ENCODE results near the gene SMIM17. TPM values are rescaled to one million over a fixed set of nuclear protein-coding genes. Genes with fewer than 3 reads are reported as not detected.

Gene SMIM17
- total RNA-seq, 1 donor from 2014 or later: 0.18 TPM

- Mint-ChIP-seq H3K4me1 (ENCODE audit: low read depth) (no peaks in the 10 kb centered on the region), H3K36me3 (ENCODE audit: low read depth) (peaks cover 35% of the 10 kb centered on the region), H3K27ac (no peak overlapping the region), H3K9me3 (peaks cover 77% of the 10 kb centered on the region), H3K4me3 (no peak overlapping the region), H3K27me3 (ENCODE audit: insufficient read depth) (no peaks in the 10 kb centered on the region)
- no peak for DNase-seq (ENCODE audit: low spot score)
- intact Hi-C loops (cut with micrococcal nuclease): no loop called here
Observed at GRCh38 chr19:56617531-56617930, 25.4 kb upstream of the SMIM17 start.

GRCh38 chr19:56619121-56619520 is 23.8 kb upstream of the SMIM17 start:
- Mint-ChIP-seq H3K27me3 (ENCODE audit: insufficient read depth) (no peaks in the 10 kb centered on the region), H3K9me3 (peaks cover 72% of the 10 kb centered on the region), H3K36me3 (ENCODE audit: low read depth) (peaks cover 36% of the 10 kb centered on the region), H3K27ac (no peak overlapping the region), H3K4me1 (ENCODE audit: low read depth) (no peaks in the 10 kb centered on the region), H3K4me3 (no peak overlapping the region)
- DNase-seq (ENCODE audit: low spot score): no peak
- intact Hi-C loops (cut with micrococcal nuclease): no loop called here

- DNase-seq (ENCODE audit: low spot score): no peak
- Mint-ChIP-seq H3K4me1 (ENCODE audit: low read depth) (no peaks in the 10 kb centered on the region), H3K27ac (no peak overlapping the region), H3K4me3 (no peak overlapping the region), H3K27me3 (ENCODE audit: insufficient read depth) (no peaks in the 10 kb centered on the region), H3K36me3 (ENCODE audit: low read depth) (peaks cover 26% of the 10 kb centered on the region), H3K9me3 (peaks cover 55% of the 10 kb centered on the region)
- intact Hi-C loops (cut with micrococcal nuclease): no loop called here
Observed at GRCh38 chr19:56622374-56622773, 20.6 kb upstream of the SMIM17 start.

GRCh38 chr19:56623006-56623405 is 20.0 kb upstream of the SMIM17 start:
- intact Hi-C loops (cut with micrococcal nuclease): no loop called here
- H3K9me3 Mint-ChIP-seq: peaks cover 55% of the 10 kb centered on the region

DNA sequence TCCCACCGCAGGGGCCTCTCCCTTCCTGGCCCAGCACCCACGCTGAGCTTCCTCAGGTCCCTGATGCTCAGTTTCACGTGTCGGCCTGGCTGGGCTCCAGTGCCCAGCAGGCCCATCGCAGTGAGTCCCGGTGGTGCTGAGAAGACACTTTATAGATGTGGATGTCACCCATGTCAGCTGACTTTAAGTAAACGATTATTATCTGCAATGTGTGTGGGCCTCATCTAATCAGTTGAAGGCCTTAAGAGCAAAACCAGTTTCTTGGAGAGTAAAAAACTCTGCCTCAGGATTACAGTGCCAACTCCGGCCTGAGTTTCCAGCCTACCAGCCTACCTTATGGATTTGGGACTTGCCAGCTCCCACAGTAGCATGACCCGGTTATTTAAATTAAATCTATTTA is 17.3 kb upstream of the SMIM17 start:
- Mint-ChIP-seq H3K9me3 (peaks cover 63% of the 10 kb centered on the region), H3K4me1 (ENCODE audit: low read depth) (no peaks in the 10 kb centered on the region), H3K27ac (no peak overlapping the region), H3K4me3 (no peak overlapping the region), H3K27me3 (ENCODE audit: insufficient read depth) (no peaks in the 10 kb centered on the region), H3K36me3 (ENCODE audit: low read depth) (peaks cover 17% of the 10 kb centered on the region)
- intact Hi-C loops (cut with micrococcal nuclease): no loop called here
- no peak for DNase-seq (ENCODE audit: low spot score)

More at GRCh38 chr19:56623006-56623405, 20.0 kb upstream of the SMIM17 start:
- no peak for DNase-seq (ENCODE audit: low spot score)
- H3K27me3 Mint-ChIP-seq (ENCODE audit: insufficient read depth): no peaks in the 10 kb centered on the region
- peaks cover 20% of the 10 kb centered on the region for H3K36me3 Mint-ChIP-seq (ENCODE audit: low read depth)
- H3K4me1 Mint-ChIP-seq (ENCODE audit: low read depth): no peaks in the 10 kb centered on the region
- H3K4me3 Mint-ChIP-seq: no peak overlapping the region
- no peak overlapping the region for H3K27ac Mint-ChIP-seq

- Mint-ChIP-seq H3K27ac (no peak overlapping the region), H3K9me3 (peaks cover 77% of the 10 kb centered on the region), H3K36me3 (ENCODE audit: low read depth) (no peaks in the 10 kb centered on the region), H3K27me3 (ENCODE audit: insufficient read depth) (no peaks in the 10 kb centered on the region), H3K4me3 (no peak overlapping the region), H3K4me1 (ENCODE audit: low read depth) (no peaks in the 10 kb centered on the region)
- intact Hi-C loops (cut with micrococcal nuclease): no loop called here
- no peak for DNase-seq (ENCODE audit: low spot score)
Observed at GRCh38 chr19:56633021-56633420, 9.9 kb upstream of the SMIM17 start.

GRCh38 chr19:56637976-56638555 is 4.9 kb upstream of the SMIM17 start:
- Mint-ChIP-seq H3K27ac (no peak overlapping the region), H3K27me3 (ENCODE audit: insufficient read depth) (no peaks in the 10 kb centered on the region), H3K4me3 (no peak overlapping the region), H3K4me1 (ENCODE audit: low read depth) (no peaks in the 10 kb centered on the region), H3K9me3 (peaks cover 60% of the 10 kb centered on the region), H3K36me3 (ENCODE audit: low read depth) (peaks cover 4% of the 10 kb centered on the region)
- no peak for DNase-seq (ENCODE audit: low spot score)
- intact Hi-C loops (cut with micrococcal nuclease): no loop called here

- intact Hi-C loops (cut with micrococcal nuclease): no loop called here
- no peak overlapping the region for H3K27ac Mint-ChIP-seq
- H3K4me1 Mint-ChIP-seq (ENCODE audit: low read depth): no peaks in the 10 kb centered on the region
- peaks cover 4% of the 10 kb centered on the region for H3K36me3 Mint-ChIP-seq (ENCODE audit: low read depth)
- no peak overlapping the region for H3K4me3 Mint-ChIP-seq
- no peak for DNase-seq (ENCODE audit: low spot score)
- no peaks in the 10 kb centered on the region for H3K27me3 Mint-ChIP-seq (ENCODE audit: insufficient read depth)
- H3K9me3 Mint-ChIP-seq: peaks cover 55% of the 10 kb centered on the region
Observed at GRCh38 chr19:56639217-56639616, 3.7 kb upstream of the SMIM17 start.

DNA sequence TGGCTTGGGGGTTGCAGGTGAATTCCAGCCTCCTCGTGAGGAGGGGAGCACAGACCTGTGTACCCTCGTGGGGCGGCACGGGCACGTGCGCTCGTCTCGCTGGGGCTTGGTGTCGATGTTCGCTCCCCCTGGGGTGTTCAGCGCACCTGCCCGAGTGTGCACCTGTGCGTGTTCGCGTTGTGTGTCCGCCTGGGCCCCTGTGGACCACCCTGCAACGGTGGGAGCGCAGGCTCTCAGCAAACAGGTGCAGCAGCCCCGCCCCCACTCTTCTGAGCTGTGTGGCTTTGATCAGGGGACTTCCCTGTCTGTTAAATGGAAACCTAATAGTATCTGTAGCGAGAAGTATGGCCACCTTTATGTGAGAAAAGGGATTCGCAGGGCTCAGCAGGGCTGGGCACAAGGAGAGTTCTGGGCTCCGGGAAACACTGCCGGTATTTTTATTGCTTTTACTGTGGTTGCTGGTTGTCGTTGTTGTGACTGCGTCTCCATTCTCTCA is 549 bp downstream of the SMIM17 start:
- Mint-ChIP-seq H3K27ac (no peak overlapping the region), H3K36me3 (ENCODE audit: low read depth) (peaks cover 6% of the 10 kb centered on the region), H3K9me3 (peaks cover 63% of the 10 kb centered on the region), H3K27me3 (ENCODE audit: insufficient read depth) (no peaks in the 10 kb centered on the region), H3K4me1 (ENCODE audit: low read depth) (no peaks in the 10 kb centered on the region), H3K4me3 (no peak overlapping the region)
- DNase-seq (ENCODE audit: low spot score): no peak
- intact Hi-C loops (cut with micrococcal nuclease): no loop called here

DNA sequence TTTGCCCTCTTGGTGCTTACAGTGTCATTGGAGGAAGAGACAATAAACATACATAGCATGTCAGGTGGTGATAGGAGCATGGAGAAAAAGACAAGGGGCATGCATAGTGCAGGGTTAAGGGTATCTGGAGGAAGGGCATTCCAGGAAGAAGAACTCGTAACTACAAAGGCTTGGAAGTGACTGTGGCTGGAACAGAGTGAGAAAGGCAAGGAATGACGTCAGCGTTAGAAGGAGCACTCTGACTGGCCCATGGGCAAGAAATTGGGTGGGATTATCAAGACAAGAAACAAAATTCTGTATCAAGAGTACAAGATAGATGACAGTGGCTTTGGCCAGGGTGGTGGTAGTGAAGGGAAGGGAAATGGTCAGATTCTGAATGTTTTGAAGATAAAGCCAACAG is 11.2 kb downstream of the SMIM17 start:
- no peaks in the 10 kb centered on the region for H3K27me3 Mint-ChIP-seq (ENCODE audit: insufficient read depth)
- H3K36me3 Mint-ChIP-seq (ENCODE audit: low read depth): no peaks in the 10 kb centered on the region
- H3K27ac Mint-ChIP-seq: no peak overlapping the region
- peaks cover 58% of the 10 kb centered on the region for H3K9me3 Mint-ChIP-seq
- DNase-seq (ENCODE audit: low spot score): no peak
- no peaks in the 10 kb centered on the region for H3K4me1 Mint-ChIP-seq (ENCODE audit: low read depth)
- intact Hi-C loops (cut with micrococcal nuclease): no loop called here
- H3K4me3 Mint-ChIP-seq: no peak overlapping the region

DNA sequence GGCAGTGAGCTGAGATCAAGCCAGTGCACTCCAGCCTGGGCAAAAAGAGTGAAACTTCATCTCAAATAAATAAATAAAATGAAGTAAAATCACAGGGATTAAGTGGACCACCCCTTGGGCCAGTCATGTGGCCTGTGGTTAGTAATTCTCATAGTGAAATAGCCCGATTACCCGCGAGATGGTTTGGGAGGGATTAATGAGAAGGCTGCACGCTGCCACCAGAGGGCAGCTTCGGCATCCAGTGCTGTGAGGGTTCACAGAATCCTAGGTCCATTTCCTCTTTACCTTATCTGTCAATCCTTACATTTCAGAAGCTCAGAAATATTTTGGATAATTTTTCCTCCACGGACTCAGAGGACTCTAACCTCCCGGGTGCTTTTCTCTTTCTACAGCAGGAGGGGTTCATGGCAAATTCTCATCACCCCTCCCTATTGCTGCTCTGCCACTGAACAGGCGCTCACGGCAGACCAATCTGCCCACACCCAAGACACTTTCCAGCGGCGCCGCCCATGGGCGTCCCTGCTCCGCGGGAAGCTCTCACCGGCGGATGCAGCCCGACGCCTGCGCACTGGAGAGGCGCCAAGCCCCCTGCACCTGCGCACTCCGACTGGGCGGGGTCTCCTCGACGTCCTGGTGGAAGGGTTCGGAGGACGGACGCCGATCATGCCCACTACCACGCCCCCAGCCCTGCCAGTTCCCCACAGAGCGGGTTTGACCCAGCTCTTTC is 17.6 kb downstream of the SMIM17 start:
- Mint-ChIP-seq H3K36me3 (ENCODE audit: low read depth) (no peaks in the 10 kb centered on the region), H3K27ac (no peak overlapping the region), H3K4me1 (ENCODE audit: low read depth) (no peaks in the 10 kb centered on the region), H3K9me3 (peaks cover 45% of the 10 kb centered on the region), H3K27me3 (ENCODE audit: insufficient read depth) (no peaks in the 10 kb centered on the region), H3K4me3 (no peak overlapping the region)
- DNase-seq (ENCODE audit: low spot score): no peak
- intact Hi-C loops (cut with micrococcal nuclease): no loop called here

DNA sequence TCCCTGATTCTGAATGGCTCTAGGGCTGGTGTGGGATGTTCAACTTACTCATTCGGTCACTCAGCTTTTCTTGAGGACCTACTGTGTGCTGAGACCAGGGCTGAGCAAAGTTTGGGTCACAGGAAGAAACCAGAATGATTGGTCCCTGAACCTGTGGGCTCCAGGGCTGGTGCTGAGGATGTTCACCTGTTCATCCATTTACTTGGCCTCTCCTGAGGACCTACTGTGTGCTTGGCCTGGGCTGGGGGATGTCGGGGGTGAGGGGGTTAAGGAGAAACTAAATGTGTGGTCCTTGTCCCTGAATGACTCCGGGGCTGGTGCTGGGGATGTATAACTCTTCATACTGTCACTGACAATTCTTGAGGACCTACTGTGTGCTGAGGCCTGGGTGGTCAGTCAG is 18.3 kb downstream of the SMIM17 start:
- no peak overlapping the region for H3K27ac Mint-ChIP-seq
- H3K36me3 Mint-ChIP-seq (ENCODE audit: low read depth): no peaks in the 10 kb centered on the region
- peaks cover 41% of the 10 kb centered on the region for H3K9me3 Mint-ChIP-seq

GRCh38 chr19:56663931-56664500 is 21.1 kb downstream of the SMIM17 start:
- H3K4me3 Mint-ChIP-seq: no peak overlapping the region
- no peaks in the 10 kb centered on the region for H3K36me3 Mint-ChIP-seq (ENCODE audit: low read depth)
- DNase-seq (ENCODE audit: low spot score): no peak
- H3K27me3 Mint-ChIP-seq (ENCODE audit: insufficient read depth): no peaks in the 10 kb centered on the region
- H3K27ac Mint-ChIP-seq: no peak overlapping the region
- no peaks in the 10 kb centered on the region for H3K4me1 Mint-ChIP-seq (ENCODE audit: low read depth)
- intact Hi-C loops (cut with micrococcal nuclease): no loop called here
- peaks cover 54% of the 10 kb centered on the region for H3K9me3 Mint-ChIP-seq

More for the DNA sequence above, 18.3 kb downstream of the SMIM17 start:
- Mint-ChIP-seq H3K4me1 (ENCODE audit: low read depth) (no peaks in the 10 kb centered on the region), H3K27me3 (ENCODE audit: insufficient read depth) (no peaks in the 10 kb centered on the region), H3K4me3 (no peak overlapping the region)
- intact Hi-C loops (cut with micrococcal nuclease): no loop called here
- DNase-seq (ENCODE audit: low spot score): no peak

Data from activated T-helper 1 cell treated with anti-CD3 and anti-CD28 coated beads, Interleukin-12 subunit alpha, Interleukin-12 subunit beta, Interleukin-2, Interleukin-4 antibody, amounts not matched to agents 30 ng/mL and 10 ng/mL and 1 ng/mL, durations not matched to agents 14 hours and 24 hours and 36 hours (primary cell).